Kidney capillary endothelial cell (primary cell): ENCODE results near the gene NAA16.
"Not testable (repeated sequence)": the region's sequence is repeated elsewhere in the genome, so short reads cannot be mapped to it uniquely, and the experiment has no call there.

Experiments used
- DNase-seq: peaks from one replicate; pipeline ENCODE4 v3.0.0-alpha.2; 2018; ENCODE audit warnings: low spot score

The NAA16 gene

DNA sequence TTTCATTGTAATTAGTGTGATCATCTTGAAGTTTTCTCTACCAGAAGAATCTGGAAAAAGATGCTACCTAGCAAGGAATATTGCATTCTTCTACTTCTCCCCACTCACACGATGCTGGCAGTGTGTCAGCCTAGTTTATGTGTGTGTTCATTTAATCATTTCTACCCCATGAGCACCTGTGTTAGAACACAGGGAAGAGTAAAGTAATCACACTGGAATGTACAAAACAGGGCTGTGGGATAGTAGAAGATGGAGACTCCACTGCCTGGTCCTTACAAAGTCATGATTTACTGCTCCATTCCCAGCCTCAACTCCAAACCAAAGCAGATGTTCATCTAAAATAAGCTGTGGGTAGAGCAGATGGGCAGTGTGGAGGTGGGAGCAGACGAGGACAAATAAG lies 98.5 kb downstream of the NAA16 start:
- no peak for DNase-seq

DNA sequence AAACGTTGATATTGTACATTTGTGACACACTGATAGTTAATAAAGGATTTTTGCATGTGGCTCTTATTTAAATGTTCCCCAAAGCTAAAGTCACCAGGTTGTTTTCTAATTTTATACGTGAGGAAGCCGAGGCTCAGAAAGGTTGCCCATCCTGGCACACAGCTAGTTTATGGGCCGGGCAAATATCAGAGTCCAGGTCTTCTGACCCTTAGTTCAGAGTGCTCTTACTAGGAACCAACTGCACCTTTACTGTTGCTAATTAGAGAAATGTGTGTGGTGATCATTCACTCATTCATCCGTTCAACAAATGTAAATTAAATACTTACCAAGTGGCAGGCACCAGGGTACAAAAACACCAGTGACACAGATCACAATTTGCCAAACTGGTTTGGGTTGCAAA lies 100.0 kb downstream of the NAA16 start:
- no peak for DNase-seq

DNA sequence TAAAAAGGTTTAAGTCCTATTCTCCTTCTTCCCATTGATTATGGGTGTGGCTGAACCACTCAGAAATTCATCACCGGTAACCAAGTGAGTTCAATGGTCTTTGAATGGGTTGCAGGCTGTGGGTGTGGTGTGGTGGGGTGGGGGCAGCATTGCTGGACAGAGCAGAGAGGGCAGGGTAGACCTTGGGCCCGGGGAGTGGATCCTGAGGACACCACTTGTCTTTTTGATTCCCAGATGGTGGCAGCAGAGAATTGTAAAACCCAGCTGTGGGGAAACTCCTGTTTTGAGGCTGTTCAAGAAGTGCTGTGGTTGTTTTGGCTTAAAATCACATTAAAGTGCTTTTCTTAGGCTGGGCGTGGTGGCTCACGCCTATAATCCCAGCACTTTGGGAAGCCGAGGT lies 100.5 kb downstream of the NAA16 start:
- no peak for DNase-seq

DNA sequence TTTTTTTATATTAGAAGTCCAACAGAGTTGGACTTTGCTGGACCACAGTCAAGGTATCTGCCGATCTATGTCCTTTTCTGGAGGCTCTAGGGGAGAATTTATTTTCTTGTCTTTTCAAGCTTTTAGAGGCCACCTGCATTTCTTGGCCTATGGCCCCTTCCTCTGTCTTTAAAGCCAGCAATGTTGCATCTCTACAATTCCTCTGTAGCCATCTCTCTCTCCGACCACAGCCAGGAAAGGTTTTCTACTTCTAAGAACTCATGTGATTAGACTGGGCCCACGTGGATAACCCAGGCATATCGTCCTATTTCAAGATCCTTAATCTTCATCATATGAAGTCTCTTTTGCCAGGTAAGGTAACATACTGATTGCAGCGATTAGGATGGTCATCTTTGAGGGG lies 102.8 kb downstream of the NAA16 start:
- no peak for DNase-seq

DNA sequence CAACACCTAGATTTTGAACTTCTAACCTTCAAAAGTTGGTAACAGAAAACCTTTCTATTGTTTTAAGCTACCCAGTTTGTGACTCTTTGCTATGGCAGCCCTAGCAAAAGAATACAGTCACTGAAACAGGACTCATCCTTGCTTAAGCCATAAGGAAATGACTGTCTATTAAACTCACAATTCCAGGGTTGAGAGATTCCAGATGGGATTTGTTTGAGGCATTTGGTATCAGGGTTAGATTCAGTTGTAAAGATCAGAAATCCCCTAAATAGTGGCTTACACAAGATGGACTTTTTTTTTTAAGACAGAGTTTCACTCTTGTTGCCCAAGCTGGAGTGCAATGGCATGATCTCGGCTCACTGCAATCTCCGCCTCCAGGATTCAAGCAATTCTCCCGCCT lies 105.2 kb downstream of the NAA16 start:
- no peak for DNase-seq

DNA sequence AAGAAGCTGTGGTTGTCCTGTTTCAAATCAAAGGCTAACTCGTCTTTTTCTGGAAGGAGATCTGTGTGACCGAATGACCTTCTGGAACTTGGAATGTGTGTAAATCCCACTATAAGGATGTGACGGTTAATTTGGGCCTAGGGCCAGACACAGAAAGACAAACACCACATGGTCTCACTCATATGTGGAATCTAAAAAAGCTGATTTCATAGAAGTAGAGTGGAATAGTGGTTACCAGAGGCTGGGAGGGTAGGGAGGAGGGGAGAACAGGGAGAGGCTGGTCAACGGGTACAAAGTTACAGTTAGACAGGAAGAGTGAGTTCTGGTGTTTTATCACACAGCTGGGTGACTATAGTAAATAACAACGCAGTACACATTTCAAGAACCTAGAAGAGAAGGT lies 107.0 kb downstream of the NAA16 start:
- no peak for DNase-seq

DNA sequence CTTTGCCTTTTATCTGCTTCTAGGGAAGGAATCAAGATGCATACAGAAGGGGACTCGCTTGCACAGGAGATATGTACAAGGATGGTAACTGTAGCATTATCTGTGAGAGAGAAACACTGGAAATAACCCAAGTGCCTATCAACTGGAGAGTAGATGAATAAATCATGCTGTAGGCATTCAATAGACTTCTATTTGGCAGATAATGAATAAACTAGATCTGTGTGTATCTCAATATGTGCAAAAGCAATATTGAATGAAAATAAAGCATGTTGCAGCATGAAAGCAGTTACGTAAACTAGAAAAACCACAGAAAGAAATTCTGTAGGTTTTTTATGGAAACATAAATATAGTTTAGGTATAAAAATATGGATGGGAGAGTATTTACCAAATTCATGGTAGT lies 107.7 kb downstream of the NAA16 start:
- DNase-seq = no peak

DNA sequence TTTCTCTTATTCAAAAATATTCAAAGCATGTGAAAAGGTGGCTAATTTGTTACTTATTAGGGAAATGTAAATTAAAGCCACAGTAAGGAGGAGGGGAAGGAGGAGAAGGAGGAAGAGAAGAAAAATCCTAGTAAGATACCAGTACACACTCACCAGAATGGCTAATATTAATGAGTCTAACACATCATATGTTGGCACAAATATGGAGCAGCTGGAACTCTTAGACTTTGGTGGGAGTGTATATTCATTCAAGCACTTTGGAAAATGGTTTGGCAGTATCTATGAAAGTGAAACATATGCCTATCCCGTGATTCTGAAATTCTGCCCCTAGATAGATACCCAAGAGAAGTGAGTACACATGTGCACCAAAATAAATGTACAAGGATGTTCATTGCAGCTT lies 108.1 kb downstream of the NAA16 start:
- DNase-seq = no peak

DNA sequence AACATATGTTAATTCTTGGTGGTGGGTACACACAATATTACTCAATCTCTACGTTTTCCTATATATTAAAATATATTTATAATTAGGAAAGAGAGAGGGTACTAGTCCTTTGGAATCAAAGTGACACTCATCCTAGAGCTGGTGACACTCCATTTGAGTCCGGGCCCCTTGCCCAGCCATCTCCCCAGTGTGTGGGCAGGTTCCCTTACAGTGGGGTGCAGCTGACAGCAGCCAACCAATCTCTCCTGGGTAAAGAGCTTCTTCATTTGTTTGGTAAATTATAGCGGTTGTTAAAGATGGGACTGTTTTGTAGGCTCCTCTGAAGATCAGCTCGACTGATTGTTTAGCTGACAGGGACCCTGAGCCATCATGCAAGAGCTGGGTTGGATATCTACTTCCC lies 109.1 kb downstream of the NAA16 start:
- no peak for DNase-seq

DNA sequence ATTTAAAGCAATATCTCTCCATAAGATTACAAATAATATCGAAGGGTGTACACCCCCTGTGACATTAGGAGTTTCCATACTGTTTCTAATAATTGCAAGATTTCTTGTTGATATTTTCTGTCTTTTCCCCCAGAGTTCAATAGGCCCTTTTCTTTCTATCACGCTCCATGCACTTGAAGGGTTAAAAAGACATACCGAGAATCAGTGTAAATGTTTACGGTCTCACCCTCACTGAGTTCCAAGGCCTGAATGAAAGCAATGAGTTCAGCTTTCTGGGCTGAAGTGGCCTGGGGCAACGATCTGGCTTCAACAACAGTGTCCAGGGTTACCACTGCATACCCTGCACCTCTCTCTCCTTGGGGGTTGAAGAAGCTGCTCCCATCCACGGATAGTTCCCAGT lies 110.3 kb downstream of the NAA16 start:
- not testable (repeated sequence) for DNase-seq

DNA sequence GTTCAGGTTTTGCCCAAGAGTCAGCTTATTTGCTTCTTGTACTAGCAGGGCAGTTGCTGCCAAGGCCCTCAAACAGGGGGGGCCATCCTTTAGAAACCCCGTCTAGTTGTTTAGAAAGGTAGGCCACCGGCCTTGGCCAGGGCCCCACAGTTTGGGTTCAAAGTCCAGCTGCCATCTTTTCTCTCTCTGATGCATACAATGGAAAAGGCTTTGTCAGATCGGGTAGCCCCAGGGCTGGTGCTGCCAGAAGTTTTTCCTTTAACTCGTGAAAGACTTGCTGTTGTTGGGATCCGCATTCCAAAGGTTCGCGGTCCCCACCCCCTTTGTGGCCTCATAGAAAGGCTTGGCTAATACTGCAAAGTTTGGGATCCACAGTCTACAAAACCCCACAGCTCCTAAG lies 110.9 kb downstream of the NAA16 start:
- DNase-seq = not testable (repeated sequence)

DNA sequence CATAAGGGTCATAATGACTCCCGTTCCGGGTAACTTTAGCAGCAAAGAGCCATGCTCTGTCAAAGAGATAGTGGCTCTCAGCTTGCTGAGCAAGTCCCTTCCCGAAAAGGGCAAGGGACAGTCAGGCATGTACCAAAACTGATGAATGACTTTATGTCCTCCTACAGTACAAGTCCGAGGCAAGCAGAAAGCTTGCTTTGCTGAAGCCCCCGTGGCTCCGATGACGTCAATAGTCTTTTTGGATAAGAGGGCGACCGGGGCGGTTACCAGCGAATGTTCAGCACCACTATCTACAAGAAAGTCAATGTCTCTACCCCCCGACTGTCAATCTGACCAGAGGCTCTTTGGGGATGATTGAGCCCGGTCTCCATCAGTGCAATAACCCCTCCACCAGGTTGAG lies 112.2 kb downstream of the NAA16 start:
- not testable (repeated sequence) for DNase-seq

DNA sequence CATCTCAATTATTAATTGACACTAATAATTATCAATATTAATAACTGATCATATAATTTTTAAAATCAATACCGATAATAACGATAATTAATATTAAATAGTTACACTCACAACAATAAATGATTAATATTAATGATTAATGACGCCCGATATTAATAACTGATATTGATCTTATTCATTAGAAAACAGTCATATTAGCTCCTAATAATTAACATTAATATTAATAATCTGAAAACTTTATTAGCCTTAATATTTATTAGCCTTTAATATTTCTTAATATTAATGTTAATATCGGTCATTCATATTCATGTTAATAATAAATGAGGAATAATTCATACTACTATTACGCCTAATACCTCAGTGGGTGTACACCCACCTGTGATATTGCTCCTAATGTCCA lies 113.6 kb downstream of the NAA16 start:
- not testable (repeated sequence) for DNase-seq

DNA sequence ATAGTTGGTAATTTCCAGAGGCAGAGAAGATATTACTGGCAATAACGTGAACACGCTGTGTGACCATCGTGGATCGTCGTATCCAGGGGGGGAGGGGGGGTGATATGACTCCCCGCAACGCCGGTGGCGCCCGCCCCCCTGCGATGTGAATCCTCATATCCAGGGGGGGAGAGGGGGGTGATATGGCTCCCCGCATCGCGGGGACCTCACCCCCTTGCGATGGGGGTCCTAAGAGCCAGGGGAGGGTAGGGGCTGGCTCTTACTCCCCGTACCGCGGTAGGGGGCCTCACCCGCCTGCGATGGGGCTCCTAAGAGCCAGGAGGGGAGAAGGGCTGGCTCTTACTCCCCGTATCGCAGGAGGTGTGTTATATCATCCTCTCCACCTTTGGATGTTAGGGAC lies 115.0 kb downstream of the NAA16 start:
- no peak for DNase-seq
